GM19397 (cell line): ENCODE data around the gene RBM28.

Experiments used
- ATAC-seq: cut with Tn5 transposase; IDR thresholded peaks from one replicate; pipeline ENCODE4 v1.9.1; 2021; ENCODE audit warnings: mild to moderate bottlenecking, moderate library complexity; ENCODE audit not compliant: unreplicated experiment

Gene RBM28

GRCh38 chr7:128265156-128265905 is 78.4 kb downstream of the RBM28 start:
- no peak for ATAC-seq

GRCh38 chr7:128264477-128264876 is 79.2 kb downstream of the RBM28 start:
- ATAC-seq: no peak

- no peak for ATAC-seq
Measured at GRCh38 chr7:128263420-128263819, 80.3 kb downstream of the RBM28 start.

DNA sequence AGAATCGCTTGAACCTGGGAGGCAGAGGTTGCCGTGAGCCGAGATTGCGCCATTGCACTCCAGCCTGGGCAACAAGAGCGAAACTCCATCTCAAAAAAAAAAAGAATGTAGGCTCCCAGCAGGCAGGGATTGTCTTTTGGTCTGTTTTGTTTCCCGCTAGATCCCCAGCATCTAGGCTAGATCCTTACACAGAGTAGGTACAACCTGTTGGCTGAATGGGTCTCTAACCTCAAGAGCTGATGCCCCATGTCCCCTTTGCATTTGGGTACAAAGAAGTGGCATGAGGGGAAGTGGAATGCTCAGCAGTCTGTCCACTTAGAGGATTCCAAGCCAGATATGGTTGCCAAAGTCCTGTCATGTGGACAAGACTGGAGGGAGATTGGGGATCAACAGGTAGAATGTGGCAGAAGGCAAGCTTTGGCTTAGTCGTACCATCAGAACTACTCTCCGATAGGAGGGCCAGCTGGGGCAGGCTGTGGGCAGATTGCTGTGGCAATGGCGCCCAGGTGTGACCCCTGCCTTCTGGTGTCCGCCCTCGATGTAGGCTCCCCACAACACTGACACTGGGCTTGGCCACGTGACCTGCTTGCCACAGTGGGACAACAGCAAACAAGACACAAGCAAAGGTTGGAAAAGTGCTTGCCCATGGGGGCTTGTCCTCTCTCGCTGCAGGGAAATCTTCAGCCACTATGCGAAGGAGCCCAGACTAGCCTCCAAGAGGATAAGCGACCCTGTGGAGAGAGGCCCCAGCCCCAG is 81.3 kb downstream of the RBM28 start:
- ATAC-seq: no peak

DNA sequence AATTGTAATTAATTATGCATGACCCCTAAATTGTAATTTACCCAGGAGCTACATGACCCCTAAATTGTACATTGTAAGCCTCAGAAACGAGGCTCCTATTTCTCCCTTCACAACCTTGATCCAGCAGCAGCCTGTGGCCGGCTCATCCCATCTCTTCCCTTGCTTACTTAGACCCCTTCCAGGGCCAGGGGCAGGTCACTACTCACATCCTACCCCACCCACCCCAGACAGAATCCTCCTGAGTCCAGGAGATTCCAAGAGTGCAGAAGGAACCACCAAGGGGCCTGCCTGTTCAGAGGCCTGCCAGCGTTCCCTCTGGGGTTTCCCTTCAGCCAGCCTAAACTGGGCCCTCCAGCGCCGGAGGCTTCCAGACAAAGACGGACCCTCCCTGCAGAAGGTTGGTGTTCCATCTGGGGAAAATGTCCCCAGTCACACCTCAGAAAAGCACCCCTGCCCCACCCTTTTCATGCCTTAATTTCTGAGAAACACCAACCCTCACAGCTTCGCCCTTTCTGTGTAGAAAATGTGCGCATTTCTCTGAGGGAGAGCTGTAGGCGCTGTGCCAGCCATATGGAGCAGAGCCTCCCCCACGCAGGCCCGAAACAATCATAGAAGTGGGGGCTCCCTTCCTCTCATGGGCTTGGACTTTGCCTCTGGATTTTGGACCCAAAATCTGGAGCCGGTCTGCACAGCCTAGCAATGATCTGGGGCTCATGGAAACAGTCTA is 83.5 kb downstream of the RBM28 start:
- ATAC-seq: no peak

GRCh38 chr7:128259131-128260061 is 84.3 kb downstream of the RBM28 start:
- ATAC-seq: no peak

GRCh38 chr7:128257458-128257857 is 86.2 kb downstream of the RBM28 start:
- ATAC-seq: no peak

- ATAC-seq: no peak
Measured at GRCh38 chr7:128255271-128255670, 88.4 kb downstream of the RBM28 start.

DNA sequence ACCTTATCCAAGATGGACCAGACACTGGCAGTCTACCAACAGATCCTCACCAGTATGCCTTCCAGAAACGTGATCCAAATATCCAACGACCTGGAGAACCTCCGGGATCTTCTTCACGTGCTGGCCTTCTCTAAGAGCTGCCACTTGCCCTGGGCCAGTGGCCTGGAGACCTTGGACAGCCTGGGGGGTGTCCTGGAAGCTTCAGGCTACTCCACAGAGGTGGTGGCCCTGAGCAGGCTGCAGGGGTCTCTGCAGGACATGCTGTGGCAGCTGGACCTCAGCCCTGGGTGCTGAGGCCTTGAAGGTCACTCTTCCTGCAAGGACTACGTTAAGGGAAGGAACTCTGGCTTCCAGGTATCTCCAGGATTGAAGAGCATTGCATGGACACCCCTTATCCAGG is 89.2 kb downstream of the RBM28 start:
- ATAC-seq: no peak

DNA sequence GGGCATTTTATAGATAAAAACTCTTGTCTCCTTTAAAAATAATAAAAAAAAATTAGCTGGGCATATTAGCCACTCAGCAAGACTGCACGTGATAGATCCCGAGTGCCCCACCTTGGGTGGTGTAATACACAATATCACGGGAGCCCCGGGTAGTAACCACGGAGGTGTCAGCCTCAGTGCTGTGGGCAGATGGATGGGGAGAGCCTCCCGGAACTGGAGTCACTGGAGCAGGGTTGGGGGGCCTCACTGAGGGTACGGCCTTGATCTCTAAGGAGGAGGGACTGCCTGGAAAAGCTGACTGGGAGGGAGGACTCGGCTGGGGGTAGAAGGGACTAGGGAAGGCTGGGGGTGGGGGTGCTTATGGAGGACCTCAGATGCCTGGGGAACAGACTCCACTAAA is 90.0 kb downstream of the RBM28 start:
- ATAC-seq: no peak

GRCh38 chr7:128251337-128251736 is 92.4 kb downstream of the RBM28 start:
- ATAC-seq: no peak
